Stimulated activated effector memory CD8-positive, alpha-beta T cell treated with anti-CD3 and anti-CD28 coated beads, Interleukin-12 subunit alpha, Interleukin-12 subunit beta, amount 100 ng/mL, for 72 hours (primary cell): ENCODE measurements around the gene RNF182.

ENCODE experiments used
- ATAC-seq: fragments of 150-1000 bp; cut with Tn5 transposase; 2 replicates; pipeline ENCODE4 v1.10.0; 2021
- DNase-seq, 2 donors: peaks; one replicate each; pipeline ENCODE4 v3.0.0; 2021 to 2022; ENCODE audit warnings: low spot score in 2 of 2
- H3K27ac Mint-ChIP-seq: one replicate; pipeline ENCODE4 v1.8.0; 2022; ENCODE audit warnings: mild to moderate bottlenecking, mixed read lengths
- H3K36me3 Mint-ChIP-seq: one replicate; pipeline ENCODE4 v1.8.0; 2022; ENCODE audit warnings: mild to moderate bottlenecking, mixed read lengths
- H3K4me1 Mint-ChIP-seq: one replicate; pipeline ENCODE4 v1.8.0; 2022; ENCODE audit warnings: mixed read lengths
- H3K4me3 Mint-ChIP-seq: one replicate; pipeline ENCODE4 v1.8.0; 2022; ENCODE audit warnings: mild to moderate bottlenecking, mixed read lengths
- H3K9me3 Mint-ChIP-seq: one replicate; pipeline ENCODE4 v1.8.0; 2022; ENCODE audit warnings: mixed read lengths

The RNF182 gene

GRCh38 chr6:13911337-13911736, 13.4 kb upstream of the RNF182 start:
- Mint-ChIP-seq H3K9me3 (no peaks in the 10 kb centered on the region), H3K36me3 (no peaks in the 10 kb centered on the region), H3K4me3 (no peak overlapping the region), H3K4me1 (no peaks in the 10 kb centered on the region), H3K27ac (no peak overlapping the region)
- no peak for ATAC-seq
- no peak for DNase-seq

- H3K4me3 Mint-ChIP-seq: no peak overlapping the region
- no peak overlapping the region for H3K27ac Mint-ChIP-seq
- H3K4me1 Mint-ChIP-seq: no peaks in the 10 kb centered on the region
- DNase-seq (no peak), ATAC-seq (no peak)
- no peaks in the 10 kb centered on the region for H3K36me3 Mint-ChIP-seq
- H3K9me3 Mint-ChIP-seq: no peaks in the 10 kb centered on the region
These were observed 11.3 kb upstream of the RNF182 start for GRCh38 chr6:13913226-13914001.

GRCh38 chr6:13914351-13914750, 10.4 kb upstream of the RNF182 start:
- no peaks in the 10 kb centered on the region for H3K4me1 Mint-ChIP-seq
- H3K36me3 Mint-ChIP-seq: no peaks in the 10 kb centered on the region
- DNase-seq: no peak
- no peaks in the 10 kb centered on the region for H3K9me3 Mint-ChIP-seq
- no peak overlapping the region for H3K27ac Mint-ChIP-seq
- no peak overlapping the region for H3K4me3 Mint-ChIP-seq
- ATAC-seq: no peak

GRCh38 chr6:13915561-13916229, 9.1 kb upstream of the RNF182 start:
- no peak for ATAC-seq
- H3K4me3 Mint-ChIP-seq: no peak overlapping the region
- no peaks in the 10 kb centered on the region for H3K36me3 Mint-ChIP-seq
- no peaks in the 10 kb centered on the region for H3K4me1 Mint-ChIP-seq
- no peaks in the 10 kb centered on the region for H3K9me3 Mint-ChIP-seq
- no peak for DNase-seq
- no peak overlapping the region for H3K27ac Mint-ChIP-seq

- DNase-seq: no peak
- no peaks in the 10 kb centered on the region for H3K9me3 Mint-ChIP-seq
- no peak overlapping the region for H3K27ac Mint-ChIP-seq
- H3K4me1 Mint-ChIP-seq: no peaks in the 10 kb centered on the region
- no peak overlapping the region for H3K4me3 Mint-ChIP-seq
- H3K36me3 Mint-ChIP-seq: no peaks in the 10 kb centered on the region
- no peak for ATAC-seq
These were observed 8.4 kb upstream of the RNF182 start for GRCh38 chr6:13916230-13916944.

GRCh38 chr6:13917141-13917540, 7.6 kb upstream of the RNF182 start:
- DNase-seq (no peak), ATAC-seq (no peak)
- no peaks in the 10 kb centered on the region for H3K4me1 Mint-ChIP-seq
- H3K9me3 Mint-ChIP-seq: no peaks in the 10 kb centered on the region
- no peak overlapping the region for H3K27ac Mint-ChIP-seq
- no peaks in the 10 kb centered on the region for H3K36me3 Mint-ChIP-seq
- no peak overlapping the region for H3K4me3 Mint-ChIP-seq

GRCh38 chr6:13918686-13919250, 6.0 kb upstream of the RNF182 start:
- Mint-ChIP-seq H3K36me3 (no peaks in the 10 kb centered on the region), H3K9me3 (no peaks in the 10 kb centered on the region), H3K4me1 (no peaks in the 10 kb centered on the region), H3K4me3 (no peak overlapping the region), H3K27ac (no peak overlapping the region)
- ATAC-seq (no peak), DNase-seq (no peak)

- ATAC-seq: no peak
- Mint-ChIP-seq H3K4me1 (peaks cover 8% of the 10 kb centered on the region), H3K4me3 (no peak overlapping the region), H3K27ac (no peak overlapping the region), H3K9me3 (no peaks in the 10 kb centered on the region), H3K36me3 (no peaks in the 10 kb centered on the region)
- no peak for DNase-seq
These were observed 4.9 kb upstream of the RNF182 start for GRCh38 chr6:13919861-13920260.

- no peak overlapping the region for H3K27ac Mint-ChIP-seq
- no peaks in the 10 kb centered on the region for H3K36me3 Mint-ChIP-seq
- no peaks in the 10 kb centered on the region for H3K9me3 Mint-ChIP-seq
- no peak for DNase-seq
- peaks cover 11% of the 10 kb centered on the region for H3K4me1 Mint-ChIP-seq
- no peak for ATAC-seq
- H3K4me3 Mint-ChIP-seq: no peak overlapping the region
These were observed 4.2 kb upstream of the RNF182 start for GRCh38 chr6:13920552-13920951.

- Mint-ChIP-seq H3K4me3 (no peak overlapping the region), H3K36me3 (no peaks in the 10 kb centered on the region), H3K9me3 (no peaks in the 10 kb centered on the region), H3K4me1 (peaks cover 14% of the 10 kb centered on the region), H3K27ac (no peak overlapping the region)
- DNase-seq (no peak), ATAC-seq (no peak)
These were observed 2.0 kb upstream of the RNF182 start for GRCh38 chr6:13922750-13923149.

GRCh38 chr6:13923527-13924145, 1.1 kb upstream of the RNF182 start:
- no peak overlapping the region for H3K27ac Mint-ChIP-seq
- no peaks in the 10 kb centered on the region for H3K9me3 Mint-ChIP-seq

GRCh38 chr6:13924146-13924948, 405 bp upstream of the RNF182 start:
- H3K4me1 Mint-ChIP-seq: peaks cover 14% of the 10 kb centered on the region
- no peaks in the 10 kb centered on the region for H3K9me3 Mint-ChIP-seq
- ATAC-seq: peak; percentile 63
- peak overlapping the region; percentile 78 for H3K4me3 Mint-ChIP-seq
- peak; percentile 8 to 51 for DNase-seq
- H3K27ac Mint-ChIP-seq: peak overlapping the region; percentile 45
- H3K36me3 Mint-ChIP-seq: no peaks in the 10 kb centered on the region

More at GRCh38 chr6:13923527-13924145, 1.1 kb upstream of the RNF182 start:
- H3K4me1 Mint-ChIP-seq: peaks cover 14% of the 10 kb centered on the region
- ATAC-seq (no peak), DNase-seq (no peak)
- peak overlapping the region; percentile 78 for H3K4me3 Mint-ChIP-seq
- no peaks in the 10 kb centered on the region for H3K36me3 Mint-ChIP-seq

GRCh38 chr6:13926378-13926777, 1.6 kb downstream of the RNF182 start:
- peaks cover 14% of the 10 kb centered on the region for H3K4me1 Mint-ChIP-seq
- no peaks in the 10 kb centered on the region for H3K36me3 Mint-ChIP-seq
- no peaks in the 10 kb centered on the region for H3K9me3 Mint-ChIP-seq
- H3K27ac Mint-ChIP-seq: no peak overlapping the region
- ATAC-seq (no peak), DNase-seq (no peak)
- H3K4me3 Mint-ChIP-seq: no peak overlapping the region

- DNase-seq (no peak), ATAC-seq (no peak)
- Mint-ChIP-seq H3K9me3 (no peaks in the 10 kb centered on the region), H3K4me1 (peaks cover 14% of the 10 kb centered on the region), H3K4me3 (no peak overlapping the region), H3K36me3 (no peaks in the 10 kb centered on the region), H3K27ac (no peak overlapping the region)
These were observed 2.5 kb downstream of the RNF182 start for GRCh38 chr6:13927203-13927602.
